Prostate gland (tissue), 2 donors: ENCODE measurements around the gene TLR8.

Experiments used
- CTCF ChIP-seq, 4 experiments: fragments of 200-600 bp in 2 of 4; fragments of 450-650 bp in 2 of 4; sonication (generic) in 2 of 4; IDR thresholded peaks; 1 replicate in 3 of 4; 2 replicates in 1 of 4; pipeline ENCODE4 v1.5.1; 2016 to 2019; ENCODE audit warnings: antibody characterized with exemption in 4 of 4, mild to moderate bottlenecking in 2 of 4, moderate library complexity in 2 of 4
- POLR2A ChIP-seq: fragments of 450-650 bp; IDR thresholded peaks from one replicate; pipeline ENCODE4 v1.6.1; 2016; ENCODE audit warnings: antibody characterized with exemption, mild to moderate bottlenecking
- POLR2AphosphoS5 ChIP-seq: sonication (generic); formaldehyde crosslinking; IDR thresholded peaks from one replicate; pipeline ENCODE4 v1.6.1; 2017; ENCODE audit warnings: antibody characterized with exemption

GRCh38 chrX:12866451-12867377 lies 39.7 kb upstream of the TLR8 start, which contains the start of gene TLR7:
- TF ChIP-seq CTCF (IDR thresholded peaks at IDR 0.05) (no peak), POLR2A (no peak), POLR2AphosphoS5 (no peak)
